ENCODE measurements around the gene TMPRSS4.

Gene TMPRSS4

GRCh38 chr11:118138839-118139420 lies 62.1 kb downstream of the TMPRSS4 start:
- no peak for DNase-seq

- DNase-seq, result no peak
Measured at GRCh38 chr11:118139578-118139977, 62.7 kb downstream of the TMPRSS4 start.

DNA sequence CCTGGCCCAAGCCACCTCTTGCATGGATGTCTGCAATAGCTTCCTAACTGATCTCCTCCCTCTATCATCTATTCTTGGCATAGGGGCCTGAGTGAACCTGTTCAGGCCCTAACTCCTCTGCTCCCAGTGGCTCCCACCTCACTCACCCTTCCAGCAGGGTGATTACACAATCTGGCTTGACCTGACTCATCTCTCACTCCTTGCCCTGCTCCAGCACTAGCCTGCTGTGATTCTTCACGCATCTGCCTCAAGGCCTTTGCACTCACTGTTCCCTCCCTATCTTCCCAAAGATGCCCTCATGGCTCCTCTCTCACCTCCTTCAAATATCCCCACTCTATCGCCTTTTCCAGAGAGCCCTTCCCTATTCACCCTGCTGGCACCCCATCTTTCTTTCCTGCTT lies 65.2 kb downstream of the TMPRSS4 start:
- no peak for DNase-seq

GRCh38 chr11:118142809-118143208 lies 65.9 kb downstream of the TMPRSS4 start:
- DNase-seq, result no peak

- DNase-seq, result no peak
Measured at GRCh38 chr11:118143661-118144185, 66.8 kb downstream of the TMPRSS4 start.

DNA sequence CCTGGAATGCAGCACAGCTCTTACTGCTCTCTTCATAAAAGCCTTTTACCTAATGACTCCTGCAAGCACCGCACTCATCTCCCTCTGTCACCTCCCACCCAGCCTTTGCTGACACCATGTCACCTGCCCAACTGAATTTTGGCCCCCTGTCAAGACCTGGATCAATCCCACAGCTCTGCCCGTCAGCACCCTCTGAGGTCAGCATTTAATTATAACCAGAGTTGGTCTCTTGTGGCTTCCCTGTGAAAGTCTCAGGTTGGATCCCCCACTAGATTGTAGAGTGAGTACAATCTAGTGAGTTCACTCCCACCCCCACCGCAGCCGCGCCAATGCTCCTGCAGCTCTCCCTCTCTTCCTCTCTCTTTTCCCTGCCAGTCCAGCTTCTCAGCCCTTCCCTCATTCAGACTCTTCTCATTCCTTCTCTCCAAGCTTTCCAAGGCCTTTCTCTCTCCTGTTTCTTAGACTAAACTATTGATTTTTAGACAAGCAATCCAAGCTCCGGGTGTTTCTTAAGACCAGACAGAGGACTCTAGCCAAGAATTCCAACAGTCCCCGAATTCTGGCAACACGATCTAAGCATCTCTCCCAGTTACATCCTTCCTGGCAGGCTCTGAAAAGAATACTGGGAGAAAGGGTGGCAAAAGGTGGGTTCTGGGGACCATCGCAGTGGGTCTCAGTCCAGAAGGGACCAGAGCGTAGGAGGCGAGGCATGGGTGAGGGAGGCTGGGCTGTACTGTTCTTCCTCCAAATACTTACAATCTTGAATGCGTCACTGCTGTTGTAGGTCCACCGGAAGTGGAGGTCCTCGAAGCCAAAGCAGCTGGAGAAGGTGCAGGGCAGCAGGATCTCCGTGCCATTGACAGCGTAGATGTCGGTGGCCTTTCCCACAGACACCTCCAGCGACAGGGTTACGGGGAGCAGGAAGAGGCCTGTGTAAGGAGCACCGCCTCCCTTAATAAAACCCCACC lies 67.7 kb downstream of the TMPRSS4 start:
- no peak for DNase-seq

DNA sequence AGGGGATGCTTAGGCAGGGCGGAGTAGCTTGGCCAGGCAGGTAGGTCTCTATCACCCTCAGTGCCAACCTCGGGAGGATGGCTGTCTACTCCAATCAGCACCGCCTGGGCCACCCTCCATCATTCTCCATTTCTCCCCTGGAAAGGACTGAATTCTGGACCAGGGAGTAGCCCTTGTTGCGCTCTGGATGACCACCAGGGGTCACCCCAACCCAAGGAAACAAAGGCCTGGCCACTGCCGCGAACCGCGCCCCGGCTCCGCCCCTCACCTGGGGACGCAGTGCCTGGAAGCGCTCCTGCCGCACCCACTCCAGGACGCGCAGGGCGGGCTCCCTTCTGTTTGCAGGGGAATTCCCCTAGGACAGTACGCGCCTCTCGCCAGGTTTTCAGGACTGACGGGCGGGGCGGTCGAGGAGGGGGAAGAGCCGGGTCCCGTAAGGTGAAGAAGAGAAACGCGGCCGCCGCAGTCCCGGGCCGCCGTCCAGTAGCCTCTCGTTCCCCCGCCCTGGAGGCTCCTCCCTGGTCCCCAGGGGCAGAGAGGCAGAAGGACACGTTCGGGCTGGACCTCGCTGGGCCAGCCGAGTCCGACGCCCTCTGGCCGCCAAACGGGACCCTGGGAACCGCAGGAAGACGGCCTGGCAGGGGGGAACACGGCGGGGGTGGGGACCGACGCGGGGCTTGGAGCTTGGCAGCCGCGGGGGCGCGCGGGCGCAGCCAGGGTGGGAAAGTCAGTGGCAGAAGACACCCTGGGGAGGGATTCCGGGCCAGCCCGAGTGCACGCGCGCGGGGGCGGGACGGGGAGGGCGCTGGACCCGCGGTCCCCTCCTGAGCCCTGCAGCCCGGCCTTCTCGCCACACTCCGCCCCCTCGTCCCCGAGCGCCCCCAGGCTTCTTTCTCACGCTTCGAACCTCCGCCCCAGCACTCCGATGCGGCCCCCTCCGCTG lies 68.7 kb downstream of the TMPRSS4 start:
- peak; percentile 84 for DNase-seq

DNA sequence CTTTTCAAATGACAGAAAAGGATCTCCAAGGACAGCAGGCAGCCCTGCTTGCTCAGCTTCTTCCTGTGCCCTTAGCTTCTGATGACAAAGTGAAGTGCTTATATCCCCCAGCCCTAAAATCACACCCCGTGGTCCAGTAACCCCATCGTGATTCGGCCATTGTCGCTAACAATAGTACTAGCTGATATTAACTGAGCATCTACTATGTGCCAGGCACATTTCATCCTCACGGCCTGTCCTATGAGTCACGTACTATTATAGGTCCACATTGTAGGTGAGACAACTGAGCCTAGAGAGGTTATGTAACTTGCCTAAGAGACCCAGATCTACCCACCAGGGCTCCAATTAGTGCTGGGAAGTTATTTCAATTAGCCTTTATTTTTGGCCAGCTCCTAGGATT lies 69.7 kb downstream of the TMPRSS4 start:
- no peak for DNase-seq

GRCh38 chr11:118147502-118147901 lies 70.6 kb downstream of the TMPRSS4 start:
- DNase-seq, result no peak

DNA sequence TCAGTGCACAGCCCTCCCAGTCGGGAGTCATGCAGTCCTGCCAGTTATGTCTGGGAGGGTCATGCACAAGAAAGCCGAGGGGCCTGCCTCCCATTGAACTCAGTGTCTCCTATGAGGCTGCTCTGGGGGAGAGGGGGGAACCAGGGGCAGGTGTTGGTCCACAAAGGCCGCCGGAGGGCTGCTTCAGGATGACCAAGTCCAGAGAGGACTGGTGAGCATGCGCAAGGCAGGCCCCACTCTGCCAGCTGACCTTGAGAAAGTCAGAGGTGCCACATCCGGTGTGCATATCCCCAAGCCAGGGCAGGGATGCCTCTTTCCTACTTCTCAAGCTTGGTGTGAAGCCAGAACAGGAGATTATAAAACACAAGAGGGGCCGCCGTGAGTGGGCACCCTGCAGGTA lies 71.4 kb downstream of the TMPRSS4 start:
- no peak for DNase-seq

DNA sequence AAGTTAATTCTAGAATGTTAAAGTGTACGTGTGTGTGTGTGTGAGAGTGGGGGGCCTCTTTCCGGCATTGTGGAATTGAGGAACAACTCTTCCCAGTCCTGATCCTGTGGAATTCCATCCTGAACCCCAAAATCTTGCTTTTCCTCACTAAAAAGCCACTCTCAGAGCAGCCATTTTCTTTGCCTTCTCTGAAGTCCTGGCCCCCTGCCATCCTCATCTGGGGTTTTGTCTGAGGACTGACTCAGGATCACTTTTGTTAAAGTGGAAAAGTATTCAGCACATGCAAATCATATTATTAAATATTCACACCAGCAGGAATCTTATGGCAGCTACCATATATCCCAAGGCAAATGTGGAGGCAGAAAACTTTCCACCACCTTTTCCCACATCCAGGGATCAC lies 72.0 kb downstream of the TMPRSS4 start:
- DNase-seq, result no peak

- no peak for DNase-seq
Measured at GRCh38 chr11:118149493-118149892, 72.6 kb downstream of the TMPRSS4 start.

DNA sequence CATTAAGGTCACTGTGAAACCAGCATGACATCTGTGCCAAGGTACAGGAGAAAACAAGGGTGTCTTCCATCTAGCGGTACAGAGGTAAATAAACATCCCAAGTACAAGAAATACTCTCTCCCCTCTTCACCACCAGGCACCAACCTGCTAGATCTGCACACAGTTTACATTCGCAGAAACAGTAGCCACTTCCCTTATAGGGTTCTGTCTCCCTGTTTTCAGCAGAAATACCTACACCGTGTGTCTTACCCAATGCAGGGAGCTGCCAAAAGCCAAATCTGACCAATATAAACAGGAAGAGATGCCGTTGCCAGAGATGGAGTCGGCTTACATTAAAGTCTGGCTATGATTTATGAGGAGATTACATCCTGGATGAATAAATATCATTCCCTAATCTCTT lies 74.6 kb downstream of the TMPRSS4 start:
- no peak for DNase-seq

- no peak for DNase-seq
Measured at GRCh38 chr11:118152020-118152551, 75.2 kb downstream of the TMPRSS4 start.

GRCh38 chr11:118152552-118153471 lies 75.9 kb downstream of the TMPRSS4 start, which contains the start of gene SCN4B:
SCN4B (minus strand) TSS chr11:118152823; CDS start chr11:118152673, 150 bp downstream.
- no peak for DNase-seq

GRCh38 chr11:118153516-118153915 lies 76.6 kb downstream of the TMPRSS4 start:
- DNase-seq, result no peak

DNA sequence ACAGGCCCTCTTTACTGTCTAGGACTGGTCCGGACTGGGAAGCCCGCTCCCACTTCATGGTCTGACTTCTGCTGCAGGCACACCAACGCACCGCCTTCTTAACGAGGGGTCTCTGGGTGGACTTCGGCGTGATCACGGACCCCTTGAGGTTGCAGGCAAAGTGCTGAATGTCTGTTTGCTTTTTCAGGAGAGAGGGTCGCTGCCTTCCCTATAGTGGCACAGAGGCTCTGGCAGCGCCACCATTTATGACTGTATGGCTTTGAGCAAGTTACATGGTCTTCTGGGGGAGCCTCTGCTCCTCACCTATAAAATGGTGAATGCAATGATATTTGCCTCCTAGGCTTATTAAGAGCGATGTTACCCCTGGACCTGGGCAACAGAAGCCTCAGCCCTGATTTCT lies 77.1 kb downstream of the TMPRSS4 start:
- no peak for DNase-seq

GRCh38 chr11:118154641-118155040 lies 77.8 kb downstream of the TMPRSS4 start:
- DNase-seq, result no peak

GRCh38 chr11:118155776-118156530 lies 79.1 kb downstream of the TMPRSS4 start:
- no peak for DNase-seq

DNA sequence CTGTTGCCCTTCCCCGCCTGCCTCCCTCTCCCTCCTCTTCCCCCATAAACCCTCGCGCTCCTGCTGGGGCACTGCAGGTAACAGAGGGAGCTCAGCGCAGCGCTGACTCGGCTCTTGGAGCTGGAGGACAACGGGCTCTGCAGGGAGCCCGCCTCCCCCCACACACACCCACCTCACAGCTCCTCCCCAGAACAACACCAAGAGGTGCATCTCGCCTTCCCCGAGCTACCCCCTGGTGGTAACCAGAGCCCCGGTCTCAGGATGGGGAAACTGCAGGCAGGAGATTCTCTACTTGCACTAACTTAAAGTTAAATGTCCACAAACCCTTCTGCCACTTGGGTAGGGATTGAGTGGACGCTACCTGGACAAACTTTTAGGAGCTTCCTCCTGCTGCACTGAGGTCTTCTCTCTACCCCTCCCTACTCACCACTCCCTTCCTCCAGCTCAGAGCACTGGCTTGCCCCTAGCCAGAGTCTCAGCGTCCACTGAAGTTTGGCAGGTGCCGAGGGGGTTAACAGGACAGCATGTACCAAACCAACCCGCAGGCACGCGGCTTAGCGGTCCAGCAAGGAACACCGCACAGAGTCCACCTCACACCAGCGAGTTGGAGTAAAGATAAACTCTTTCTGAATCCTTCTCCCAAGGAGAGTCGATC lies 79.8 kb downstream of the TMPRSS4 start:
- DNase-seq, result peak; percentile 23
